ENCODE data around the gene ZFP36L1.

ZFP36L1 gene

DNA sequence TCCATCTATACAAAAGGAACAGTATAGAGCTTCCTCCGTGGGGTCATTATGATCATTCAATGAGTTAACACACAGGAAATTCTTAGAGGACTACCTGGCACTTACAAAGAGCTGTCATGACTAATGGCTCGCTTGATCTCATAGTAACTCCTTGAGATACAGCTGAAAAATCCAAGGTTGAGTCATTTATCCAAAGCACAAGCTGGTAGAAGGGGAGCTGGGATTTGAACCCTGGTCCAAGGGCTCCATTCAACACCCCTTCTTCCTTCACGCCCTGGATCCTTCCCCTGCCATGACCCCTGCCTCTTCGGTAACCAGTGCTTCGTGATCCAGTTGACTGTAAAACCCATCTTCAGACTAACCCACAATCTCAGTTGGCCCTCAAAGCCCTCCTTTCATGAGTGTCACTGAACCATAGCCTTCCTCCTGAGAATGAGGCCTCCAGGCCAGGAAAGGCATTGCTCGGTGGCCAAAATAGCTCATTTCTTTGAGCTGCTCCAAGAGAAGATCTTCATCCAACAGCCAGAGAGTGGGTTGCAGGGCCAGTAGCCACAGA, 7.8 kb downstream of the ZFP36L1 start:
- H3K27ac ChIP-seq: no peak overlapping the region

DNA sequence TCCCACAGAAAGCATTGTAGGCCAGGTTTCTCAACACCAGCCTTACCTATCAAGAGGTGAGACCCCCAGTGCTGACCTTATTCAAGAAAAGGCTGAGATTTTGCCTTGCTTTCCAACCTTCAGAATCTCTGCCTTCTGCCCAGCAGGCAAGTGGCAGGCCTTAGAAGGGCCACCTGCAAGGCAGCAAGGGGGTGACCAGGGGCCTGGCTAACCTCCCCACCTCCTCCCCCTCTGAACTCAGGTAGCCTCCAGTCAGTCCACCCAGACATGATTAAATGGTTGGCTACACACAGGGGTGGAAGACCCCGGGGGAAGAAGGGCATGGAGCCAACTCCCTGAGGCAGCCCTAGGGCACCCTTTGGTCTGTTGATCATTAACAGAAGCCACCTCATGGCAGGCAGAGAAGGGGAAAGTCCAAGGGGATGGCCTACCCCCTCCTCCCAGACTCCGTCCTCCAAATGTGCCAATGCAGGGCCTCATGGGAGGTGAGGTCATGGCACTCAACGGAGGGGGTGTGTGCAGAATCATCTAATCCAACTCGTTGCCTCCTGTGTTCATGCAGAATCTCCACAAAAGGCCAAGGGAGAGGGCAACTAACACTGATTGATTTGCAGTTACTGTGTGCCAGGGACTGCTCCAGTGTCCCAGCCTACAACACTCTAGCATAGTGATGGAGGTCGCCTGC, 8.5 kb downstream of the ZFP36L1 start:
- no peak overlapping the region for H3K27ac ChIP-seq

More for the DNA sequence above, 7.8 kb downstream of the ZFP36L1 start:
- TF ChIP-seq, protein P1, sequence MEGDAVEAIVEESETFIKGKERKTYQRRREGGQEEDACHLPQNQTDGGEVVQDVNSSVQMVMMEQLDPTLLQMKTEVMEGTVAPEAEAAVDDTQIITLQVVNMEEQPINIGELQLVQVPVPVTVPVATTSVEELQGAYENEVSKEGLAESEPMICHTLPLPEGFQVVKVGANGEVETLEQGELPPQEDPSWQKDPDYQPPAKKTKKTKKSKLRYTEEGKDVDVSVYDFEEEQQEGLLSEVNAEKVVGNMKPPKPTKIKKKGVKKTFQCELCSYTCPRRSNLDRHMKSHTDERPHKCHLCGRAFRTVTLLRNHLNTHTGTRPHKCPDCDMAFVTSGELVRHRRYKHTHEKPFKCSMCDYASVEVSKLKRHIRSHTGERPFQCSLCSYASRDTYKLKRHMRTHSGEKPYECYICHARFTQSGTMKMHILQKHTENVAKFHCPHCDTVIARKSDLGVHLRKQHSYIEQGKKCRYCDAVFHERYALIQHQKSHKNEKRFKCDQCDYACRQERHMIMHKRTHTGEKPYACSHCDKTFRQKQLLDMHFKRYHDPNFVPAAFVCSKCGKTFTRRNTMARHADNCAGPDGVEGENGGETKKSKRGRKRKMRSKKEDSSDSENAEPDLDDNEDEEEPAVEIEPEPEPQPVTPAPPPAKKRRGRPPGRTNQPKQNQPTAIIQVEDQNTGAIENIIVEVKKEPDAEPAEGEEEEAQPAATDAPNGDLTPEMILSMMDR (conservative IDR thresholded peaks at IDR 0.05): no peak

DNA sequence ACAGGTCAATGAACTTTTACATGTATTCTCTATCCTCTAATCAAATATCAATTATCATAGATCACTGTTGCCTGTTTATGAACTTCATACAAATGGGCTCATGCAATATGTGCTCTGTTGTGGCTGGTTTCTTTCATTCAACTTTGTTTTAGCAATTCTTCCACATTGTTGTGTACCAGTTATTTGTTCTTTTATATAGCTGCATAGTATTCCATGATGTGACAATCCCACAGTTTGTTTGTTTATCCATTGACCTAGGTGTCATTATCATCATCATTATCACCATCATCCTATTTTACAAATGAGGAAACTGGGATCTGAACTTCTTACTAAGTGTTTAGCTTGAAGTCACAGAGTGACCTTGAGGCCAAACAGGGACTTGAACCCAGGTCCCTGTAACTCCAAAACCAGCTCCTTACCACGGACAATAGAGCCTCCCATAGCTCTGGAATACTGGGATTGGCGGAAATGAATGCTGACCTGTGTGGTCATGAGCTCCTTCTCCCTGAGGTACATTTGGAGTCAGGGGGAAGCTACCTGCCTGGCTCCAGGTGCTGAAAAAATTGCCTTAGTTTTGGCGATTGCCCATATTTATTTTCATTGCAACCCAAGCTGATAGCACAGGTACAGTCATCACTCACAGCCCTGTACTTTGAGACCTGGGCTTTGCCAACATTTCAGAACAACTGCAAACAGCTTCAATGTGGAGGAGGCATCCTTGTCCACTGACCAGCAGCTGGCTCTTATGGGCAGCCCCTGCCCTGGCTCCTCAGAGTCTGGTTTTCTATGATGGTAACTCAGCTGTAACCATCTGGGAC, 9.2 kb downstream of the ZFP36L1 start:
- TF ChIP-seq, protein P1 (conservative IDR thresholded peaks at IDR 0.05): no peak
- H3K27ac ChIP-seq: no peak overlapping the region

More for the DNA sequence above, 8.5 kb downstream of the ZFP36L1 start:
- TF ChIP-seq, protein P1 (conservative IDR thresholded peaks at IDR 0.05): no peak

DNA sequence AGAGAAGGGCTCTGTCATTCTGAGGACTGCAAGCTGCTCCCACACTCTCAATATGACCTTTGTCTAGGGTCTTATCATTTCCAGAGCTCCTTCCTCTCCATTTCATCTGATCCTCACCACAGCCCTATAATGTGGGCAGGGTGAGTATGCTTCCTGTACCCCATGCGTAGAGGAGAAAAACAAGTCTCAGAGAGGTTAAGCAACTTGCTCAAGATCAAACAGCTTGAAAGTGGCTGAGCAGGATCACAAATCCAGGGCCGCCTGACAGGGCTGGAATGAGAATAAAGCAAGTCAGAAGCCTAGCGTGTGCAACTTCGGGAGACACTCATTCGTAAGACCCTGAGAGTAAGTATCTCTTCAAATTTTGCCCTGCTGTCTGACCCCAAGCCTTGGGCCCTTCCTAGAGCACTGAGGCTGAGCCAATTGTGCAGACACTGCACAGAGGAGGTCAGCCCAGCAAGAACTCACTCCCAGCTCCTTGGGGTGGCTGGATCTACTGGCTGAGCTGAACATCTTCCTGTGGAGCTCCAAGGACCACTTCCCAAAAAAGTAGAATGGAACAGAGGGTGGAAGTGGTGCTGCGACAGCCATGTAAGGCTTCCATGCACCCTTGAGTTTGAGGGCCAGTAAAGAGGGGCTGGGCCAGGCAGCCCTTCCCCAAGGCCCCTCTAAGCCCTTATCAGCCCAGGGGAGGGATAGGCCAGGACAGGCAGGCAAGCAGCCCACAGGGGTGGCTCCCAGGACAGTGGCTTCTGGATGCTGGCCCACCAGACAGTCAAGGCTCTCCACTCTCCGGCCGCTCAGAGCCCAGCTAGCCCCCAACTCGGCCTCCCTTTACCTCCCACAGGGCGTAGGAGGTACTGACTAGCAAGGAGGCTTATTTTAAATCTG, 10.5 kb downstream of the ZFP36L1 start:
- TF ChIP-seq, protein P1 (conservative IDR thresholded peaks at IDR 0.05): no peak
- H3K27ac ChIP-seq: no peak overlapping the region

DNA sequence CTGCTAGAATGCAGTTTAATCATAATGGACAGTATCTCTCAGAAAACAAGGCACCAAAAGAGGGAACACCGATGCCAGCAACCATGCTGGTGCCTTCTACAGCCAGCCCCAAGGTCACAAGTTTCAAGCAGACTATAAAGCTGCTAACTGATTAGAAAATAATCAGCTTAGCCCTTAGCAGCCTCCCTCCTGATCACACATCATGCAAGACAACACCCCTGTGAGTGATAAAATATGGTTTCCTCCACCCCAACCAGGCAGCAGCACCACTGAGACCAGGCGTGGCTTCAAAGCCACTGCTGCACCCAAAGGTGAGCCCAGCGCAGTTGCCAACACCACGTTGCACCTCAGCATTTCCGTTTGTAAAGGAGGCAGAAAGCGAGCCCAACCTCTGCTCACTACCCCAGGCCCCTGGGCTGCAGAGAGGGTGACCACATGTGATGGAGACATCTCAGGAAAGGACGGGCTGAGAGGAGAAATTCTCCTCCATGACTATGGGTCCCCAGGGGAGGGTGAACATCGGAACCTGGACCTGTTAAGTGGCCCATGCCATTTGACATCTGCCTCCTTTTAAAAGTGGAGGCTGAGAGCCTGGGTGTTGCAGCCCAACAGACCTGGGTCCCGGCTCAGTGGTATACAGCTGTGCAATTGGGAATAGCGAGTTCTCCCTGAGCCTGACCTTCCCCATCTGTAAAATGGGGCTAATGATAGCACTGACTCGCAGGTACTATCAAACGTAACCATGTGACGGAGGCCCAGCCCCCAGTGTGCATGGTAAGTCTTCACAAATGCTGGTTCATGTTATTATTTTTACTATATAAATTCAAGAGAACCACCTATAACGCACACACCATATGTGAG, 11.5 kb downstream of the ZFP36L1 start:
- TF ChIP-seq, protein P1 (conservative IDR thresholded peaks at IDR 0.05): no peak
- no peak overlapping the region for H3K27ac ChIP-seq

DNA sequence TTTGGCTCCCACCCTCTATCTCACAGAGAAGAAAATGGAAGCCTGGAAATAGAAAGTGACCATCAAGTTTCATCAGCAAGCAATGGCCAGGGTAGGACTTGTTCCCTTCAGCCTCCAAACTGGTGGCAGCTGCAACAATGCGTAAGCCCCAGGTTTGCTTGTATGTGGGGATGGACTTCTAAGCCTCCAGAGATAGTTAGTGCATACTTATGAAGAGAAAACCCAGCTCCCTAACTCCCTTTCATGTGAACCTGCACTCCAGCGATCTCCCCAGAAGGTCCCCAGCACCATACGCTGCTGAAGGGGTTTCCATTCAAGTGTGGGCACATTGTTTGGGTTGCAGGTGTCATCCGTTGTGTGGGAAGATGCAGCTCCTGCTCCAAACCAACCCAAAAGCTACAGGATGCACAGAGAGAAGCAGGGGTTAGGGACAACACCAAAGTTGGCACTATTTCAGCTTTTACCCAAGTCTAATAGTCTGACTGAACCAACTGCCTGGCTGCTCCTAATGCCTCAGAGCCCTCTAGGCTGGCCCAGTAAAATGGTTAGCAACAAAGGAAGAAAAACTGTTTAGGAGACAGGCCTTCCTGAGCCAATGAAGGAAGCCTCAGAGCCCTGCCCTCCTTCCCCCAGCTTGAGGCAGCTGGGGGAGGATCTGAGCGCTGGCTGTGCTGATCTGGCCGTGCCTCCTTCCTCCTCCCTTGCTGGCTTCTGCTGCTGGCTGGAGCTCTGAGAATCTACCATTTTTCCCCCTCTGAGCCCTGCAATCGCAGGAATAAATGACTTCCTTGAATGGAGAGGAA, 12.3 kb downstream of the ZFP36L1 start:
- H3K27ac ChIP-seq: no peak overlapping the region; the same call in 1 of the 2 replicates
- TF ChIP-seq, protein P1 (conservative IDR thresholded peaks at IDR 0.05): no peak
